ENCODE measurements around the gene PTPN1.

- TF ChIP-seq RAD21 (IDR thresholded peaks at IDR 0.05) (no peak), CTCF (IDR thresholded peaks at IDR 0.05; ENCODE audit: low read depth, low read length, missing input control) (no peak), GABPA (IDR thresholded peaks at IDR 0.05 in 1 of 2, conservative IDR thresholded peaks at IDR 0.05 in 1 of 2) (no peak), JUND (IDR thresholded peaks at IDR 0.05) (no peak), REST (IDR thresholded peaks at IDR 0.05) (no peak), TAF1 (conservative IDR thresholded peaks at IDR 0.05) (no peak)
Observed at GRCh38 chr20:50537546-50538201, 27.5 kb downstream of the PTPN1 start.
